Measurements from ENCODE around the gene LDLRAD4.
A peak's percentile ranks its signal among the peaks of the same experiment; 100 is the strongest.

LDLRAD4 gene

DNA sequence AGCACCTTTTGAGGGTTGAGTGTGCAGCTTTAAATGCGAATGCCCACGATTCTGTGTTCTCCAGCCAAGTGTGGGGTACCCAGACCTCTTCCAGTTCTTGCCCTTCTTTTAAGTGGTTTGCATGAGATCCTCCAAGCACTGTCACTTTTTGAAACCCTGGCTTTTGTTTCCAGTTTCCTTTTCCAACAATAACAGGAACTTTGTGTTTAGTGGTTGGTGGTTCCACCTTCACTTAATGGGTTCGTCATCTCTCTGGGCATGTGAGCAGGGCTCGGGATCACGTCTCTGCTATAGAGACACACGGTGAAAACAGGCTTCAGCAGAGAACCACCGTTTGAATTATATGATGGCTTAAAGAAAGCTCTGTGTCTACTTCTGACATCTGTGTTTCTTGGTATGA is 197.6 kb downstream of the LDLRAD4 start:
- no peak for DNase-seq

DNA sequence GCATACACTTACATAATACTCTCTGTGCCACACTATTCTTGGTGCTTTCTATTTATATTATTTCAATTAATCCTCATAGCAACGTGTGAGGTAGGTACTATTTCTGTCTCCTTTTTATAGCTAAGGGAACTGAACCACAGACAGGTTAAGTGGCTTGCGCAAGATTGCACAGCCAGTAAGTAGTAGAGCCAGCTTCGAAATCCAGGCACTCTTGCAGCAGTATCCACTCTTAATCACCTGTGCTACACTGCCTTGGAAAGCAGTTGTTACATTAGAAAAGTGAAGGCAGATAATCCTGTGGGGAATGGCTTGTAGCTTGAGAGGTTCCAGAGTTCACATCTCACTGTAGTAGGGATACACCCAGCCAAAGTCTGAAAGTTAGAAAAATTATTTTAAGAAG is 198.3 kb downstream of the LDLRAD4 start:
- DNase-seq, result no peak

GRCh38 chr18:13418013-13418710 is 199.6 kb downstream of the LDLRAD4 start:
- DNase-seq, result no peak

DNA sequence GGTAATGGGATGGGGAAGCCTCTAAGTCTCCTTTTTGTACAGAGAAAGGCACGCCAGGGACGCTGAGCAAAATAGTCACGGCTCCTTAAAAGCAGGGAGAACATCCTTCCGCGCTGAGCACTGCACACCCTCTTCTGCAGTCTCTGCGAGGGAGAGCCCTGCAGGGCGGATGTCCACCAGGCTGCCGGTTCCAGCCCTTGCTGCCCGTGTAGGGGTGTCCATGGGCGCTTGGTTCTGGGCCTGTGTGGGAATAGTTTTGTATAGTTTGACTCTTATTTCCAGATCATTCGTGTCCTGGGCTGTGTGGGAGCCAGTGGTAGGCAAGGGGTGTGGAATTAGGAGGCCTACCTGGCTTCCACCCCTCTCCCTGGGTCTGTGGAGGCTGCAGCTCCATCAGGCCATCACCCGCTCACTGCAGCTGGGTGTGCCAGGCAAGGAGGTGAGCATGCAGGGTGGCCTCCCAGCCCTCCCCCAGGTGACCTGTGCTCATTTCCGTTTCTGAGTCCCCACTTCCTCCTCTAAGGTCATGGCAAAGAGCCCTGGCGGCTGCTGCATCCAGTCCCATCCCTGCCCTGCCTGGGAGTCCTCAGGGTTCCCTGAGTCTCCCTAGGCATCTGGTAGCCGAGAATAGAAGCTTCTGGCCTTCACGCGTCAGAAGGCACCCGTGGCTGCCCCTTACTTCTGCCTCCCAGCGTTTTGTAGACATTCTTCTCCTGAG is 202.6 kb downstream of the LDLRAD4 start:
- no peak for DNase-seq

DNA sequence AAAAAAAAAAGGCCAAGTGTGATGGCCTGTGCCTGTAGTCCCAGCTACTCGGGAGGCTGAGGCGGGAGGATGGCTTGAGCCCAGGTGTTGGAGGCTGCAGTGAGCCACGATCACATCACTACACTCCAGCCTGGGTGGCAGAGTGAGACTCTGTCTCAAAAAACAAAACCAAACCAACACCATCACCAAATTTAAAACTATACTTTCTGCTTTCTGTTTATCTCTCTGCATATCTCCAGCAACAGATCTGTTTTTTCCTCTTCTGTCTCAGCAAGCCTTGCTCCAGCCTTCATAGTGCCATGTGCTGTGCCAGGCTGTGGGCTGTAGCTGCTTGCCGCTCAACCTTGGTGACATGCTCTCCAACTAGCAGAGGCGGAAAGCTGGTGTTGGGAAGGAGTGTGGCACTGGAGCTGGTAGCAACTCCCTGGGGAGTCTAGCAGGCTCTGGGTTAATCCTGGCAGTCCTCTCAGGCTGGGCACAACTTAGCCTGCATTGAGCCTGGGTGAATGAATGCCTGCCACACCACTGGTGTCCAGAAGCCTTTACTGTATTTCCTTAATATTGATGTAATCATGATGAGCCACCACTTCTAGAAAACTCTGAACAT is 204.1 kb downstream of the LDLRAD4 start:
- DNase-seq, result no peak

DNA sequence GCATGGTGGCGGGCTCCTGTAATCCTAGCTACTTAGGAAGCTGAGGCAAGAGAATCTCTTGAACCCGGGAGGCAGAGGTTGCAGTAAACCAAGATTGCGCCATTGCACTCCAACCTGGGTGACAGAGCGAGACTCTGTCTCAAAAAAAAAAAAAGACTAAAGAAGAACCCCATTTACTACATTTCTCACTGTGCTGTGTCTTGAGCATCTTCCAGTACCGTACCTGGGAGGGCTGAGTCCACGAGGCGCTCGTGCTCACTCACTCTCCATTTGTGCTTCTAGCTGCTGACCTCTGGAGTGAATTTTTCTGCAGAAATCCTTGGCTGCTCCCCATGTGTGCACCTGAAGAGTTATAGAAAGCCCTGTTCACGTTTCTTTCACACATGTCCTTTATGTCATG is 204.8 kb downstream of the LDLRAD4 start:
- no peak for DNase-seq

DNA sequence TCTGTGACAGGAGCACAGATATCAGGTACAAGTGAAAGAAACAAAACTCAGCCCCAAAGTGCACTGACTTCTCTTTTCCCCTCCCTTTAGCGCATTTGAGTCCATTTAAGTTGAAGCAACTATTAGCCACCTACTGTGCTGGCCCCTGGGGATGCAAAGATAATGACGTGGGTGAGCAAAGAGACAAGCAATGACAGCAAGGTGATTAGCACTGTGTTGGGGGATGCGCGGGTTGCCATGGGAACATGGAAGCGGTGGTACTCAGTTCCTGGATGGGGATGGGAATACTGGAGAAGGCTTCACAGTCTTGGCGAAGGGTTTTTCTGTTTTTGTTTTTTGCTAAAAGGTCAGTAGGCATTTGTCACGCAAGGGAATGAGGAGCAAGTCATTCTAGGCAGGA is 205.8 kb downstream of the LDLRAD4 start:
- no peak for DNase-seq

DNA sequence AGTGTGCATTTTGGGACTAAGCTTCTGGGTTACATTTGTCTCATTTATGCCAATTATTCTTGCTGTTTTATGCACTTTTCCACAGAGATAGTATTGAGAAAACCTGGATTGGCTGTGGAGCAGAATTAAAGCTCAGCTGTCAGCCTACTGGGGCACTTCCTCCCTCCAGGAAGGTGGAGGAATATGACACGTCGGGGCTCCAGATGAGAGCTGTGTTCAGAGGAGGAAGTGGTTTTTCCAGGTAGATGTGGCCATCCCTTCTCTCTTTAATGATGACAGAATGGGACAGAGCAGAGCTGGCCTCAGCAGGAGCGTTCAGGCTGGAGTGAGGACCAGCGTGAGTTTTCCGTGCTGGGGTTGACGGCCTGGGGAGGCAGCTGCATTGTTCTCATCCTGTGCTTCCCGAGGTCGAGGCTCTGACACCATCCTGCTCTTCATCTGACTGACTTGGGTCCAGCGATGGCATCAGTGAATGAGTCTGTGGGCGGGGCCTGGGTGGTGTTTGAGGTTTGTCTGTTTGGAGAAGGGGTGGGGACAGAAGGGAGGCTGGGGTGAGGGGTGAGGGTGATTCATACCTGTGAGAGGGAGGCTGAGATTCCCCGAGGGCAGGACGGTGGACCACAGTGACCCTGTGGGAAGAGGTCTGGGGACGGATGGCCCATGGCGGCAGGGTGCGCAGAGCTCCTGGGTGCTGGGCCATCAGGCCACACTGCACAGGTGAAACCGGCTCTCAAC is 207.0 kb downstream of the LDLRAD4 start:
- DNase-seq, result no peak

DNA sequence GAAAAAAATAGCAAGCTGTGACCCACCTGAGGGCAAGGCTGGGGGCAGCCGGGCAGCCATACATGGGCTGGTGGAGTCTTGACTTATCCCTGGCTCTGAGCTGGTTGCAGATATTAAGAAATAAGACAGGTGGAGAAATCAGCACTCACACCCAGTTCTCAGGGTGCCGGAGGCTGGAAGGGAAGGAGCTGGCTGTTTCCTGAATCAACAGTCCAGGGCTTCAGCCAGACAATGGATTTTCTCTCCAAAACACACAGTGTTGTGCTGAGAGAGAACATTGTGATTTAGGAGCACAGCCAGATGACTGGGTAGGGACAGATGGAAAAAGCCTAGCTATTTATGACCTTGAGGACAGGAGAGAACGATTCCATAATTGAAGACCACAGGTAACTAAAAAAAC is 208.8 kb downstream of the LDLRAD4 start:
- DNase-seq, result no peak

- DNase-seq, result no peak
Measured at GRCh38 chr18:13428319-13428718, 209.8 kb downstream of the LDLRAD4 start.

- no peak for DNase-seq
Measured at GRCh38 chr18:13429016-13429415, 210.5 kb downstream of the LDLRAD4 start.

DNA sequence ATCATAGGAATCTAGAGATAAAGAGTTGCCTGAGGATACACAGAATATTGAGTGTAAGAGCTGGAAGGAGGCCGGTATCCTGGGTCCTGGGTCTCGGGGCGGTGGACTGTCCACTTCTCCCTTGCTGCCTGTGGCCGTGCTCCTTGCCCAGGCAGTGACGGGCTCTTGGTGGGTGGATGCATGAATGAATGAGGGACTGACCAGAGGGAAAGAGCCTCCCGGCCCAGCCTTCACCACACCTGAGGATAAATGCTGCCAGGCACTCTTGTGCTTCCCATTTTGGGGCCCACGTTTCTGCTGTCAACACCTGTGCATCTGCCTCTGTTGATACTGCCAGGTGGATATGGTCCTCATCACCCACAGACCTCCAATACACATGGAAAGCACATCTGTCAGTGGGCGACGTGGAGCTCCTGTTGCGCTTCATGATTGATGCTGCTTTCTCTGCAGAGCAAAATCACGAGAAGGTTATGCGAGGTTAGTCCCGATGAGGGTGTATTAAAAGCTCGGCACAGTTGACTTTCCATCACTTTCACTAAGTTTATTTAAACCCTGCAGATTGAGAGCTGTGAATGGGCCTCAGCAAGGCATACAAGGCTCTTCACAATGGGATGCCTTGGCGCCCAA is 211.4 kb downstream of the LDLRAD4 start:
- DNase-seq, result no peak

DNA sequence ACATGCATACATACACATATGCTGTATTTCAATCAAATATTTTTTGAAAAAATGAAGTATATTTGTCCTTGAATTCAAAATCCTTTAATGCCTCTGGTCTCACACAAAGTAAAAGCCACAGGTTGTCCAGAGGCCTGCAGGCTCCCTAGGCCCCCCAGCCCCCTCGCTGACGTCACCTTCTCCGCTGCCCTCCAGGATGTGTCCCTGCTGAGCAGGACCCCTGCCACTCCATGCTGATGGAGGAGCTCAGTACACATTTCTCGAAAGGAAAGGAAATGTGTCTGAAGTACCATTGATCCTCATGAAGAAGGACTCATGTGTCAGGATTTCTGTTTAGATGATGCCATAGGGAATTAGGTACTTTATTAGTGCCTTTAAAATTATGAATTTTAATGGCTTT is 212.1 kb downstream of the LDLRAD4 start:
- no peak for DNase-seq

- no peak for DNase-seq
Measured at GRCh38 chr18:13431886-13432285, 213.3 kb downstream of the LDLRAD4 start.

GRCh38 chr18:13433125-13433524 is 214.6 kb downstream of the LDLRAD4 start:
- DNase-seq, result no peak

GRCh38 chr18:13433685-13434084 is 215.1 kb downstream of the LDLRAD4 start:
- DNase-seq, result no peak

DNA sequence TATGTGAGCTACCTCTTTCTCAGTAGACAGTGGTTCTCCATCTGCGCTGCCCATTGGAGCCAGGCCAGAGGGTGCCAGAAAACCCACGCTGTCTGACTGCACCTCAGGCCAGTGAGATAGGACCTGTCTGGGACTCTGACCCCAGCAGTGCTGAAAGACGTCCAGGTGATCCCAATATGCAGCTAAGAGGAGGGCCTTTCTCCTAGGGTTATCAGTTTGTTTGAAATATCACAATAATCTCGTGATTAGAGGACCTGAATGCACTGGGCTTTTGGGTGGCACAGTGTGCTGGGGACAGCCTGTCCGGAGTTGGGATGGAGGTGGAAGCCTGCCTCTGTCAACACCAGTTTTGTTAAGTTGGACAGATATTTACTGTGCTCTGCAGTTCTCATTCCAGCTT is 216.3 kb downstream of the LDLRAD4 start:
- no peak for DNase-seq

DNA sequence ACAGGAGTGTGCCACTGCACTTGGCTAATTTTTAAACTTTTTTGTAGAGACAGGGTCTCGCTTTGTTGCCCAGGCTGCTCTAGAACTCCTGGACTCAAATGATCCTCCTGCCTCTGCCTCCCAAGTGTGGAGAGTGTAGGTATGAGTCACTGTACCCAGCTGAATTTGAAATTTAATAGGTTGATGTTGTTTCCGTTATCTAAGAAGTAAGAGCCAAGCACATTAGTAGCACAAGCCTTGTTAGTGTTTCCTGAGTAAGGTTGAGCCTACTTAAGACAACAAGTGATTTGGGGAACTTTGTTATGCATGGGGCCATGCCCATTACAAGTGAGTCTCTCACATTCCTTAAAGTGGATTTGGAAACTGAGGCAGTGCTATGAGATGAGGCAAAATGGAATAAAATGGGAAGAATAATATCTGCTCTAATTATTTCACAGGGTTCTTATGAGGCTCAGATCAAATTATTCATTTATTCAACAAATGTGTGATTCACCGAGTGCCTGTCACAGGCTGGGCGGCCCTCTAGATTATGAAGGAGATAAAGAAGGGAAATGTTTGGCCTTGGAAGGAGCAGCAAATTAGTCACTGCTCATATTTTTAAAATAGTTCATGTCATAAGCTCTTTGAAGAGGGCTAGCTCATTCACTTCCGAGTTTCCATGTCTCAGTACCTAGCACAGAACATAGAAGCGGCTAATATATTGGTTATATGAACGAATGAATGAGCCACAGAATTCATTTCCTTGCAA is 217.2 kb downstream of the LDLRAD4 start:
- DNase-seq, result no peak

DNA sequence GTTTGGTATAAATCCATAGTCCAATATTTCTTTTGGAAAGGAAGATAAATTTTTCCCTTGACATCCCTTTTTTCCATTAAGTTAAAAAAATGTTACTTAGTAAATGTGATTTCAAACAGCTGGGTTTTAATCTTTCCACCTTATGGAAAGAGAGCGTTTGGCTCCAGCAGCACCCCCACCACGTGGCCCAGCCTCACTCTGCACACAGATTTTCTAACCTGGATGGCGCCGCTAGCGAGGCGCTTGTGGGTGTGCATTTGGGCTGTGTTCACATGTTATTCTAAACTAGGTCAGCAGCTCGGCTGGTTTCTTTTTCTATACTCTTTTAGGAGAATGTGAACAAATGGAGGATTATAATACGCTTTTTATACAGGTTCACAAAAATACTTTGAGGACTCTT is 218.0 kb downstream of the LDLRAD4 start:
- peak; percentile 52 for DNase-seq

DNA sequence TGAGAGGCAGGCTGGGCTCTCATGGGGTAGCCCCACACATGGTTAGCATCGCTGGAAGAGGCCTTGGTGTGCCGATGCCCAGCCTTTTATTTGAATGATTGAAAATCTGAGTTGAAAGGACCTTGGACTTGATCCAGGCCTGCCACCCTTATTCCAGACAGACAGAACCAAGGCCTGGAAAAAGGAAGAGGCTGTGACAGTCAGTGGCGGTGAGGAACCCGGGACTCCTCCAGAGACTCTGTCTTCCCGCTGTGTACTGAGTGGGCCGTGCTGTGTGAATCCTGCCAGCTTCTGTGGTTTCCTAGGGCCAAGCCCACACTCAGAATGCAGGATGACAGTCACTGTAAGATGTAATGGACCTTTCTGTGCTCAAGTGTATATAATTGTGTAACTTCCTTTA is 218.5 kb downstream of the LDLRAD4 start:
- no peak for DNase-seq

GRCh38 chr18:13437796-13438506 is 219.4 kb downstream of the LDLRAD4 start:
- peak; percentile 56 for DNase-seq
